Measurements from ENCODE around the gene CD101. TPM values are rescaled to one million over a fixed set of nuclear protein-coding genes. Genes with fewer than 3 reads are reported as not detected.

The CD101 gene
- total RNA-seq, 1 experiment from 2014 or later = 1.2 TPM

DNA sequence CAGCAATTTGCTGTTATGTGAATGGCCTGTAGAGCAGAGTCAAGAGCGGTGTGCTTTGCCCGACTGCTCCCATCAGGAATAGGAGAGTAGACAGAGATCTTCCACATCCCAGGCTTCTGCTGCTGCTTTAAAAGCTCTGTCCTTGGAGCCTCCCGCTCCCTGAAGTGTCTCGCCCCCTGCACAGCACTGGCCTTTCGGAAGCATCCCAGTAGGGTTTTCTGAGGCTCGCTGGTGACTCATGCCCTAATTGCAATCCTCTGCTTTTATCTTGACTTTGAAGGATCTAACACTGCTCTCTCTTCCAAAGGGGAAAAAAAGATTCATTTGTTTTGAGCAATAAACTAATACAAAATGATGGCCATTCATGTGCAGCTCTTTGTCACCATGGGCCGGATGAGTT is 13.3 kb upstream of the CD101 start:
- BruUV-seq (replicated peaks) = no TSS peak
- H3K36me3 ChIP-seq (ENCODE audit: control insufficient read depth in 1 of 2, insufficient read depth in 2 of 2, low read length in 2 of 2) = peaks cover 0 to 2% of the 10 kb centered on the region in 2 experiments; a peak in 1 of 4 replicates
- CTCF ChIA-PET = no interaction called here

DNA sequence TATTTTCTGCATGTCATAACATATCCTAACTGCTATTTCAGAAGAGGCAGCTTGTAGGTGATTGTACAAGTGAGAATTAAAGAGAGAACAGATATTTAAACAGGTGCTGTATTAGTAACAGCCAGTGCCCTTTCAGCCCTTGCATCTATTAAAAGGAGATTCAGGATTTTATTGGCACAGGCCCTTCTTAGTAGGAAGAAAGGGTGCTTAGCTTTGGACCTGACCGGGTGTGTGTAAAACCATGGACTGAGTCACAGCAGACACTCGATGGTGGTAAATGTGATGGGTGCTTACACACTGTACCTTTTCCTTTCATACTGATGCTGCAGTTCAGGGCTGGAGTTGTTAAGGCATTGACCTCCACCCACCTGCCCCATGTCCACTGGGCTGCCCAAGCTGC is 12.7 kb upstream of the CD101 start:
- Histone ChIP-seq H3K4me2 (ENCODE audit: low read length) (no peak overlapping the region), H3K9ac (ENCODE audit: low read length) (no peak overlapping the region), H3K9me3 (ENCODE audit: control insufficient read depth in 1 of 2, insufficient read depth in 1 of 2, low read depth in 1 of 2, low read length in 2 of 2) (no peaks in the 10 kb centered on the region), H3K27ac (ENCODE audit: low read depth, low read length) (no peak overlapping the region), H4K20me1 (ENCODE audit: insufficient read depth) (no peaks in the 10 kb centered on the region), H2AFZ (ENCODE audit: low read depth, low read length, poor library complexity, severe bottlenecking) (no peak overlapping the region), H3K79me2 (ENCODE audit: insufficient read depth, low read length) (no peaks in the 10 kb centered on the region), H3K36me3 (ENCODE audit: control insufficient read depth in 1 of 2, insufficient read depth in 2 of 2, low read length in 2 of 2) (peaks cover 0 to 2% of the 10 kb centered on the region in 2 experiments; a peak in 1 of 4 replicates), H3K27me3 (ENCODE audit: insufficient read depth, low read length) (no peaks in the 10 kb centered on the region), H3K9me2 (ENCODE audit: insufficient read depth) (no peaks in the 10 kb centered on the region), H3K4me1 (ENCODE audit: control insufficient read depth in 1 of 2, insufficient read depth in 2 of 2, low read length in 2 of 2) (peaks cover 0 to 3% of the 10 kb centered on the region in 2 experiments; a peak in 1 of 4 replicates), H3K4me3 (replicated peaks in 1 of 2; ENCODE audit: low read depth in 1 of 2, low read length in 2 of 2) (no peak overlapping the region)
- DNase-seq (ENCODE audit: low read depth, low spot score) = no peak
- ATAC-seq = no peak
- CTCF ChIA-PET = no interaction called here
- POLR2A ChIA-PET = no interaction called here
- BruUV-seq (replicated peaks) = no TSS peak
- RAD21 ChIA-PET (ENCODE audit: low non-redundant PET in 1 of 2, low total read pairs in 2 of 2, uncharacterized antibody in 2 of 2, unreplicated experiment in 2 of 2) = no interaction called here
- intact Hi-C loops (cut with micrococcal nuclease) = no loop called here
- TF ChIP-seq YY1 (IDR thresholded peaks at IDR 0.05; ENCODE audit: extremely low read depth, insufficient replicate concordance, low read depth, low read length) = no peak
- no peak for TF ChIP-seq POLR2AphosphoS5 (IDR thresholded peaks at IDR 0.05; ENCODE audit: low read depth, low read length)
- TF ChIP-seq, protein P1, sequence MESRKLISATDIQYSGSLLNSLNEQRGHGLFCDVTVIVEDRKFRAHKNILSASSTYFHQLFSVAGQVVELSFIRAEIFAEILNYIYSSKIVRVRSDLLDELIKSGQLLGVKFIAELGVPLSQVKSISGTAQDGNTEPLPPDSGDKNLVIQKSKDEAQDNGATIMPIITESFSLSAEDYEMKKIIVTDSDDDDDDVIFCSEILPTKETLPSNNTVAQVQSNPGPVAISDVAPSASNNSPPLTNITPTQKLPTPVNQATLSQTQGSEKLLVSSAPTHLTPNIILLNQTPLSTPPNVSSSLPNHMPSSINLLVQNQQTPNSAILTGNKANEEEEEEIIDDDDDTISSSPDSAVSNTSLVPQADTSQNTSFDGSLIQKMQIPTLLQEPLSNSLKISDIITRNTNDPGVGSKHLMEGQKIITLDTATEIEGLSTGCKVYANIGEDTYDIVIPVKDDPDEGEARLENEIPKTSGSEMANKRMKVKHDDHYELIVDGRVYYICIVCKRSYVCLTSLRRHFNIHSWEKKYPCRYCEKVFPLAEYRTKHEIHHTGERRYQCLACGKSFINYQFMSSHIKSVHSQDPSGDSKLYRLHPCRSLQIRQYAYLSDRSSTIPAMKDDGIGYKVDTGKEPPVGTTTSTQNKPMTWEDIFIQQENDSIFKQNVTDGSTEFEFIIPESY (IDR thresholded peaks at IDR 0.05; ENCODE audit: extremely low read depth, insufficient replicate concordance, low read length) = no peak
- TF ChIP-seq RAD21 (IDR thresholded peaks at IDR 0.05; ENCODE audit: low read depth) = no peak
- TF ChIP-seq ZNF274 (IDR thresholded peaks at IDR 0.05; ENCODE audit: low read depth, low read length) = no peak
- TF ChIP-seq EZH2phosphoT487 (IDR thresholded peaks at IDR 0.05; ENCODE audit: borderline replicate concordance) = no peak
- TF ChIP-seq CEBPB (IDR thresholded peaks at IDR 0.05; ENCODE audit: low read depth) = no peak
- TF ChIP-seq, protein P2, sequence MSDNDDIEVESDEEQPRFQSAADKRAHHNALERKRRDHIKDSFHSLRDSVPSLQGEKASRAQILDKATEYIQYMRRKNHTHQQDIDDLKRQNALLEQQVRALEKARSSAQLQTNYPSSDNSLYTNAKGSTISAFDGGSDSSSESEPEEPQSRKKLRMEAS (IDR thresholded peaks at IDR 0.05) = no peak

More for the DNA sequence above, 13.3 kb upstream of the CD101 start:
- Histone ChIP-seq H3K27ac (ENCODE audit: low read depth, low read length) (no peak overlapping the region), H3K4me3 (replicated peaks in 1 of 2; ENCODE audit: low read depth in 1 of 2, low read length in 2 of 2) (no peak overlapping the region), H3K9ac (ENCODE audit: low read length) (no peak overlapping the region), H3K4me1 (ENCODE audit: control insufficient read depth in 1 of 2, insufficient read depth in 2 of 2, low read length in 2 of 2) (peaks cover 0 to 3% of the 10 kb centered on the region in 2 experiments; a peak in 1 of 4 replicates), H3K27me3 (ENCODE audit: insufficient read depth, low read length) (no peaks in the 10 kb centered on the region), H3K9me3 (ENCODE audit: control insufficient read depth in 1 of 2, insufficient read depth in 1 of 2, low read depth in 1 of 2, low read length in 2 of 2) (no peaks in the 10 kb centered on the region), H3K79me2 (ENCODE audit: insufficient read depth, low read length) (no peaks in the 10 kb centered on the region), H2AFZ (ENCODE audit: low read depth, low read length, poor library complexity, severe bottlenecking) (no peak overlapping the region), H3K4me2 (ENCODE audit: low read length) (no peak overlapping the region), H3K9me2 (ENCODE audit: insufficient read depth) (no peaks in the 10 kb centered on the region), H4K20me1 (ENCODE audit: insufficient read depth) (no peaks in the 10 kb centered on the region)
- ChIA-PET RAD21 (ENCODE audit: low non-redundant PET in 1 of 2, low total read pairs in 2 of 2, uncharacterized antibody in 2 of 2, unreplicated experiment in 2 of 2) (no interaction called here), POLR2A (no interaction called here)
- peak; percentile 90 for TF ChIP-seq TCF7L2 (IDR thresholded peaks at IDR 0.05; ENCODE audit: borderline replicate concordance, extremely low read depth, insufficient read depth, insufficient read length)
- TF ChIP-seq, protein P1 (IDR thresholded peaks at IDR 0.05; ENCODE audit: extremely low read depth, insufficient replicate concordance, low read length) = no peak
- no peak for ATAC-seq
- DNase-seq (ENCODE audit: low read depth, low spot score) = no peak
- intact Hi-C loops (cut with micrococcal nuclease) = no loop called here
